ENCODE results near the gene SEC14L5.
"Not testable (repeated sequence)": the region's sequence is repeated elsewhere in the genome, so short reads cannot be mapped to it uniquely, and the experiment has no call there.

The SEC14L5 gene

GRCh38 chr16:4954714-4955113 is 3.4 kb upstream of the SEC14L5 start:
- no peak for DNase-seq

GRCh38 chr16:4957420-4957719 is 760 bp upstream of the SEC14L5 start:
- DNase-seq, result no peak

- no peak for DNase-seq
These were observed 644 bp downstream of the SEC14L5 start for GRCh38 chr16:4958510-4959438.

- DNase-seq, result no peak
These were observed 2.4 kb downstream of the SEC14L5 start for GRCh38 chr16:4960579-4960978.

GRCh38 chr16:4962716-4963115 is 4.6 kb downstream of the SEC14L5 start:
- no peak for DNase-seq

- not testable (repeated sequence) for DNase-seq
These were observed 5.4 kb downstream of the SEC14L5 start for GRCh38 chr16:4963527-4963926.

- no peak for DNase-seq
These were observed 8.8 kb downstream of the SEC14L5 start for GRCh38 chr16:4966736-4967453.

GRCh38 chr16:4968278-4968677 is 10.1 kb downstream of the SEC14L5 start:
- DNase-seq, result not testable (repeated sequence)

GRCh38 chr16:4968879-4969483 is 10.9 kb downstream of the SEC14L5 start:
- DNase-seq, result no peak

- DNase-seq, result no peak
These were observed 11.9 kb downstream of the SEC14L5 start for GRCh38 chr16:4970010-4970409.

- DNase-seq, result no peak
These were observed 14.9 kb downstream of the SEC14L5 start for GRCh38 chr16:4972938-4973587.

- DNase-seq, result no peak
These were observed 17.9 kb downstream of the SEC14L5 start for GRCh38 chr16:4976079-4976478.

- DNase-seq, result no peak
These were observed 18.5 kb downstream of the SEC14L5 start for GRCh38 chr16:4976611-4977145.

GRCh38 chr16:4979164-4979563 is 21.0 kb downstream of the SEC14L5 start:
- no peak for DNase-seq

GRCh38 chr16:4979736-4980660 is 21.9 kb downstream of the SEC14L5 start:
- DNase-seq, result no peak

- no peak for DNase-seq
These were observed 22.6 kb downstream of the SEC14L5 start for GRCh38 chr16:4980691-4981090.

GRCh38 chr16:4981473-4981872 is 23.3 kb downstream of the SEC14L5 start:
- DNase-seq, result no peak

GRCh38 chr16:4982056-4982867 is 24.1 kb downstream of the SEC14L5 start:
- no peak for DNase-seq

GRCh38 chr16:4984174-4984990 is 26.3 kb downstream of the SEC14L5 start:
- no peak for DNase-seq

GRCh38 chr16:4987250-4987579 is 29.1 kb downstream of the SEC14L5 start:
- no peak for DNase-seq
